ENCODE measurements around the gene SGMS2. TPM values are rescaled to one million over a fixed set of nuclear protein-coding genes. Genes with fewer than 3 reads are reported as not detected.

SGMS2 gene
- total and polyA plus RNA-seq, 9 of the 15 experiments (the other 6 are each of a cell fraction or from before 2014, with no cell fraction given), result 0.07 to 0.25 (median 0.11) TPM; not detected in 5

DNA sequence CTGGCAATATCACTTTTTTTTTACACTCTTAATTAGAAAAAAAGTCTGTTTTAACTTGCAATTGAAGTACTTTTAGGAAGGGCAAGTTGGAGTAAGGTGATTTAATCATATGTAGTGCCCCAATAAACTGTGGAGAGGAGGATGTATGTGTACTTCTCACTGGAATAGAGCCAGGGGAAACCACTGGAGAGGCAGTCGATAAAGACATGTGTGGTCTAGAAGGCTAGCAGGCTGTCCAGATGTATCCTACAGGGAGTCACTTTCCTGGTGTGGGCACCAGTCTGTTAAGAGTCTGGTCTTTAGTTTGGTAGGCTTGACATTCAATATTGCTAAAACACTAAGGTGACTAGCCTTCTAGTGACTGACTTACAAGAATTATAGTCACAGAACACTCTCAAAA is 9.6 kb upstream of the SGMS2 start:
- Histone ChIP-seq H3K9ac (ENCODE audit: insufficient read depth in 1 of 2, low read depth in 2 of 2, low read length in 2 of 2) (no peak overlapping the region), H3K9me3 (replicated peaks; ENCODE audit: control insufficient read depth, insufficient read depth, low read depth, low read length) (no peaks in the 10 kb centered on the region), H3K79me2 (ENCODE audit: control insufficient read depth, insufficient read depth, low read length) (no peaks in the 10 kb centered on the region), H4K20me1 (replicated peaks; ENCODE audit: control insufficient read depth, insufficient read depth, low read length) (no peaks in the 10 kb centered on the region), H3K4me1 (replicated peaks in 1 of 2; ENCODE audit: control insufficient read depth in 2 of 2, insufficient read depth in 2 of 2, low read length in 2 of 2) (no peaks in the 10 kb centered on the region; a peak in 1 of 5 replicates), H3K27ac (ENCODE audit: extremely low read depth, low read depth, low read length) (no peak overlapping the region), H2AFZ (ENCODE audit: low read depth, low read length) (no peak overlapping the region), H3K36me3 (ENCODE audit: control insufficient read depth, insufficient read depth, low read length) (no peaks in the 10 kb centered on the region), H3K27me3 (ENCODE audit: control insufficient read depth in 2 of 2, insufficient read depth in 2 of 2, low read length in 2 of 2) (no peaks in the 10 kb centered on the region), H3K4me2 (ENCODE audit: insufficient read depth, low read length) (no peak overlapping the region), H3K9me1 (ENCODE audit: control insufficient read depth, insufficient read depth, low read length) (no peaks in the 10 kb centered on the region), H3K4me3 (no peak overlapping the region)
- CTCF ChIA-PET (ENCODE audit: low intra/inter-chr PET ratio), result no interaction called here
- ATAC-seq (no peak), DNase-seq (ENCODE audit: extremely low read depth in 1 of 4, low spot score in 3 of 4) (no peak), FAIRE-seq (no peak)
- in situ Hi-C loops (cut with MboI) (no loop called here), intact Hi-C loops (cut with micrococcal nuclease) (no loop called here)
- TF ChIP-seq ZZZ3 (IDR thresholded peaks at IDR 0.05), result no peak
- TF ChIP-seq, protein P1, sequence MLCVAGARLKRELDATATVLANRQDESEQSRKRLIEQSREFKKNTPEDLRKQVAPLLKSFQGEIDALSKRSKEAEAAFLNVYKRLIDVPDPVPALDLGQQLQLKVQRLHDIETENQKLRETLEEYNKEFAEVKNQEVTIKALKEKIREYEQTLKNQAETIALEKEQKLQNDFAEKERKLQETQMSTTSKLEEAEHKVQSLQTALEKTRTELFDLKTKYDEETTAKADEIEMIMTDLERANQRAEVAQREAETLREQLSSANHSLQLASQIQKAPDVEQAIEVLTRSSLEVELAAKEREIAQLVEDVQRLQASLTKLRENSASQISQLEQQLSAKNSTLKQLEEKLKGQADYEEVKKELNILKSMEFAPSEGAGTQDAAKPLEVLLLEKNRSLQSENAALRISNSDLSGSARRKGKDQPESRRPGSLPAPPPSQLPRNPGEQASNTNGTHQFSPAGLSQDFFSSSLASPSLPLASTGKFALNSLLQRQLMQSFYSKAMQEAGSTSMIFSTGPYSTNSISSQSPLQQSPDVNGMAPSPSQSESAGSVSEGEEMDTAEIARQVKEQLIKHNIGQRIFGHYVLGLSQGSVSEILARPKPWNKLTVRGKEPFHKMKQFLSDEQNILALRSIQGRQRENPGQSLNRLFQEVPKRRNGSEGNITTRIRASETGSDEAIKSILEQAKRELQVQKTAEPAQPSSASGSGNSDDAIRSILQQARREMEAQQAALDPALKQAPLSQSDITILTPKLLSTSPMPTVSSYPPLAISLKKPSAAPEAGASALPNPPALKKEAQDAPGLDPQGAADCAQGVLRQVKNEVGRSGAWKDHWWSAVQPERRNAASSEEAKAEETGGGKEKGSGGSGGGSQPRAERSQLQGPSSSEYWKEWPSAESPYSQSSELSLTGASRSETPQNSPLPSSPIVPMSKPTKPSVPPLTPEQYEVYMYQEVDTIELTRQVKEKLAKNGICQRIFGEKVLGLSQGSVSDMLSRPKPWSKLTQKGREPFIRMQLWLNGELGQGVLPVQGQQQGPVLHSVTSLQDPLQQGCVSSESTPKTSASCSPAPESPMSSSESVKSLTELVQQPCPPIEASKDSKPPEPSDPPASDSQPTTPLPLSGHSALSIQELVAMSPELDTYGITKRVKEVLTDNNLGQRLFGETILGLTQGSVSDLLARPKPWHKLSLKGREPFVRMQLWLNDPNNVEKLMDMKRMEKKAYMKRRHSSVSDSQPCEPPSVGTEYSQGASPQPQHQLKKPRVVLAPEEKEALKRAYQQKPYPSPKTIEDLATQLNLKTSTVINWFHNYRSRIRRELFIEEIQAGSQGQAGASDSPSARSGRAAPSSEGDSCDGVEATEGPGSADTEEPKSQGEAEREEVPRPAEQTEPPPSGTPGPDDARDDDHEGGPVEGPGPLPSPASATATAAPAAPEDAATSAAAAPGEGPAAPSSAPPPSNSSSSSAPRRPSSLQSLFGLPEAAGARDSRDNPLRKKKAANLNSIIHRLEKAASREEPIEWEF (CRISPR knock-in tag; IDR thresholded peaks at IDR 0.05), result no peak
- no peak for TF ChIP-seq ARID4B (CRISPR knock-in tag; IDR thresholded peaks at IDR 0.05)
- no peak for TF ChIP-seq HMG20A (CRISPR knock-in tag; conservative IDR thresholded peaks at IDR 0.05)
- TF ChIP-seq CEBPG (CRISPR knock-in tag; IDR thresholded peaks at IDR 0.05), result no peak
- TF ChIP-seq CEBPG (tag; conservative IDR thresholded peaks at IDR 0.05 in 1 of 2, IDR thresholded peaks at IDR 0.05 in 1 of 2), result no peak
- TF ChIP-seq ZNF282 (CRISPR knock-in tag; IDR thresholded peaks at IDR 0.05), result no peak
- no peak for TF ChIP-seq GTF2A2 (tag; IDR thresholded peaks at IDR 0.05)
- no peak for TF ChIP-seq ZBTB8A (IDR thresholded peaks at IDR 0.05; ENCODE audit: partially characterized antibody)
- BruUV-seq (replicated peaks), result no TSS peak
- WGBS (ENCODE audit: insufficient coverage, low coverage, missing lambda C conversion rate), result 0% methylated on average over 1 of the region's 1 CpG
- POLR2A ChIA-PET, result no interaction called here
